ENCODE results near the gene ASPSCR1.

- TF ChIP-seq CTCF (IDR thresholded peaks at IDR 0.05) (no peak), POLR2A (IDR thresholded peaks at IDR 0.05) (no peak)
Observed at GRCh38 chr17:82009413-82009812, 32.0 kb downstream of the ASPSCR1 start.

Data from esophagus squamous epithelium (tissue), 4 donors.